ENCODE results near the gene PRDX6. TPM values are rescaled to one million over a fixed set of nuclear protein-coding genes. Genes with fewer than 3 reads are reported as not detected.

Gene PRDX6
- total and polyA plus RNA-seq, 2 of the 8 experiments (the other 6 are each of a cell fraction or from before 2014, with no cell fraction given), result 348 to 677 TPM

- Histone ChIP-seq H3K56ac (replicated peaks; ENCODE audit: insufficient read length, low read depth, low read length) (no peak overlapping the region), H4K5ac (ENCODE audit: insufficient read length, low read depth, low read length) (no peak overlapping the region), H3K9ac (replicated peaks in 1 of 4; ENCODE audit: extremely low read depth in 1 of 4, low read depth in 3 of 4, low read length in 3 of 4) (no peak overlapping the region), H3K4ac (replicated peaks; ENCODE audit: insufficient read length, low read depth, low read length) (no peak overlapping the region), H3K4me3 (ENCODE audit: extremely low read depth in 1 of 4, insufficient read depth in 2 of 4, low read depth in 3 of 4, low read length in 4 of 4) (no peak overlapping the region), H2BK5ac (ENCODE audit: low read depth, low read length) (no peak overlapping the region), H3K9me3 (ENCODE audit: insufficient read depth in 2 of 2, low read depth in 1 of 2, low read length in 1 of 2) (no peaks in the 10 kb centered on the region), H2BK20ac (ENCODE audit: low read length) (no peak overlapping the region), H3K18ac (ENCODE audit: extremely low read depth, low read length) (no peak overlapping the region), H2BK15ac (ENCODE audit: low read length) (no peak overlapping the region), H3K27me3 (replicated peaks in 1 of 4; ENCODE audit: control insufficient read depth in 3 of 4, extremely low read depth in 1 of 4, insufficient read depth in 3 of 4, low read length in 3 of 4) (no peaks in the 10 kb centered on the region), H2AFZ (ENCODE audit: low read length) (no peak overlapping the region), H4K20me1 (replicated peaks in 1 of 2; ENCODE audit: control insufficient read depth in 1 of 2, insufficient read depth in 2 of 2, low read length in 2 of 2) (no peaks in the 10 kb centered on the region), H4K91ac (replicated peaks; ENCODE audit: insufficient read length, low read length) (no peak overlapping the region), H3K23ac (ENCODE audit: insufficient read length) (no peak overlapping the region), H3K4me2 (ENCODE audit: insufficient read depth in 1 of 2, low read depth in 2 of 2, low read length in 2 of 2) (no peak overlapping the region), H2AK5ac (ENCODE audit: low read depth, low read length) (no peak overlapping the region), H2BK120ac (replicated peaks; ENCODE audit: low read depth, low read length) (no peak overlapping the region), H3K4me1 (replicated peaks in 1 of 4; ENCODE audit: control insufficient read depth in 3 of 4, insufficient read depth in 4 of 4, low read length in 3 of 4) (peaks cover 0 to 6% (median 3%) of the 10 kb centered on the region in 4 experiments; a peak in 2 of 7 replicates), H3K27ac (ENCODE audit: low read depth, low read length) (no peak overlapping the region), H3K79me2 (ENCODE audit: control insufficient read depth in 1 of 2, insufficient read depth in 2 of 2, low read length in 2 of 2) (no peaks in the 10 kb centered on the region), H4K8ac (ENCODE audit: extremely low read depth, insufficient read depth, low read length) (no peak overlapping the region), H3K36me3 (ENCODE audit: control insufficient read depth in 2 of 4, insufficient read depth in 4 of 4, low read length in 3 of 4) (no peaks in the 10 kb centered on the region), H3K79me1 (ENCODE audit: low read depth, low read length) (no peaks in the 10 kb centered on the region; the same call in 1 of the 2 replicates), H3K23me2 (ENCODE audit: low read depth, low read length) (no peaks in the 10 kb centered on the region), H2BK12ac (ENCODE audit: low read depth, low read length) (no peak overlapping the region), H3K14ac (ENCODE audit: insufficient read length) (no peak overlapping the region)
- WGBS, 2 experiments (ENCODE audit: extremely low coverage in 1 of 2, insufficient coverage in 1 of 2, insufficient read length in 1 of 2, insufficient replicate concordance in 2 of 2, low coverage in 1 of 2, low lambda C conversion rate in 2 of 2, missing lambda C conversion rate in 1 of 2), result 88% methylated on average over 1 of the region's 1 CpG; no CpG with 5 or more reads in 1 of the 2 experiments
- FAIRE-seq, result no peak
- POLR2A ChIA-PET (ENCODE audit: partially characterized antibody), result no interaction called here
- CTCF ChIA-PET (ENCODE audit: partially characterized antibody), result interaction anchor here (1.4 kb wide), 1 partner anchor 97 kb away, joined by 6 read pairs; no protein-coding TSS in a partner anchor
- no peak for DNase-seq (ENCODE audit: low read depth in 1 of 2, low spot score in 2 of 2)
- TF ChIP-seq RBBP5 (IDR thresholded peaks at IDR 0.05; ENCODE audit: borderline replicate concordance, low read depth, low read length) (no peak), ATF3 (IDR thresholded peaks at IDR 0.05; ENCODE audit: insufficient read depth, low read depth, low read length) (no peak), SIX5 (IDR thresholded peaks at IDR 0.05; ENCODE audit: low read depth, low read length) (no peak), EP300 (IDR thresholded peaks at IDR 0.05; ENCODE audit: borderline replicate concordance in 1 of 2, low read depth in 2 of 2, low read length in 2 of 2) (no peak), KDM1A (IDR thresholded peaks at IDR 0.05; ENCODE audit: borderline replicate concordance, low read length) (no peak), EGR1 (IDR thresholded peaks at IDR 0.05; ENCODE audit: borderline replicate concordance, low read depth, low read length) (no peak), KDM5A (IDR thresholded peaks at IDR 0.05; ENCODE audit: low read length) (no peak), NRF1 (IDR thresholded peaks at IDR 0.05; ENCODE audit: low read depth, low read length) (no peak), JUN (IDR thresholded peaks at IDR 0.05; ENCODE audit: low read depth, low read length) (no peak), YY1 (IDR thresholded peaks at IDR 0.05; ENCODE audit: low read depth, low read length) (no peak), SRF (IDR thresholded peaks at IDR 0.05; ENCODE audit: low read depth, low read length) (no peak), ATF2 (IDR thresholded peaks at IDR 0.05; ENCODE audit: low read length) (no peak)
Observed at GRCh38 chr1:173525926-173526325, 48.8 kb downstream of the PRDX6 start.

All from H1 (cell line).